HEK293 (cell line): ENCODE results near the gene BRD1.

Experiments
- CTCF ChIA-PET: fragments of 350-600 bp; formaldehyde crosslinking; extraction: SDS; loops from one replicate; lab custom pipeline; 2021; ENCODE audit warnings: antibody characterized with exemption; lab: Yijun Ruan, JAX
- POLR2A ChIA-PET: fragments of 300-600 bp; formaldehyde crosslinking; extraction: SDS; loops from one replicate; lab custom pipeline; 2020; ENCODE audit warnings: antibody characterized with exemption, inconsistent platforms; lab: Yijun Ruan, JAX
- H3K27ac ChIP-seq: fragments of 200-500 bp; sonication (Bioruptor generic); 2 replicates; pipeline ENCODE4 v1.5.1; 2014; ENCODE audit warnings: low read depth, low read length, control low read depth, inconsistent platforms; ENCODE audit errors: extremely low read depth
- H3K36me3 ChIP-seq, 2 experiments: fragments of 200-500 bp in 1 of 2; sonication (Bioruptor generic) in 1 of 2; 1 replicate in 1 of 2; 2 replicates in 1 of 2; pipeline ENCODE4 v1.5.1; 2014 to 2017; ENCODE audit warnings: inconsistent platforms in 2 of 2, low read length in 2 of 2; ENCODE audit not compliant: control insufficient read depth in 2 of 2, insufficient read depth in 1 of 2
- H3K4me1 ChIP-seq: fragments of 200-500 bp; sonication (Bioruptor generic); 2 replicates; pipeline ENCODE4 v1.5.1; 2014; ENCODE audit warnings: mild to moderate bottlenecking, low read length, inconsistent platforms; ENCODE audit not compliant: control insufficient read depth, insufficient read depth
- H3K4me3 ChIP-seq: 2 replicates; pipeline ENCODE4 v1.5.1; 2011; ENCODE audit warnings: low read depth, mild to moderate bottlenecking, control low read depth, low read length, moderate library complexity
- H3K9me3 ChIP-seq: fragments of 200-500 bp; sonication (Bioruptor generic); 2 replicates; pipeline ENCODE4 v1.5.1; 2014; ENCODE audit warnings: low read depth, low read length, inconsistent platforms; ENCODE audit not compliant: control insufficient read depth, insufficient read depth
- ATF2 ChIP-seq: fragments of 450-650 bp; formaldehyde crosslinking; IDR thresholded peaks from 2 replicates; pipeline ENCODE4 v1.5.1; 2016; ENCODE audit warnings: missing biosample characterization, missing genetic modification characterization, low read depth
- EGR2 ChIP-seq: fragments of 450-650 bp; formaldehyde crosslinking; IDR thresholded peaks from 2 replicates; pipeline ENCODE4 v1.5.1; 2016; ENCODE audit warnings: low read depth, missing biosample characterization, missing genetic modification characterization
- KLF7 ChIP-seq: fragments of 450-650 bp; formaldehyde crosslinking; IDR thresholded peaks from 2 replicates; pipeline ENCODE4 v1.5.1; 2016; ENCODE audit warnings: missing biosample characterization, missing genetic modification characterization, borderline replicate concordance
- SCRT1 ChIP-seq: fragments of 450-650 bp; formaldehyde crosslinking; IDR thresholded peaks from 2 replicates; pipeline ENCODE4 v1.5.1; 2016; ENCODE audit warnings: missing biosample characterization, missing genetic modification characterization, borderline replicate concordance
- ZBTB21 ChIP-seq: fragments of 450-650 bp; formaldehyde crosslinking; IDR thresholded peaks from 2 replicates; pipeline ENCODE4 v1.5.1; 2017; ENCODE audit warnings: missing biosample characterization, missing genetic modification characterization
- ZIC2 ChIP-seq: fragments of 450-650 bp; formaldehyde crosslinking; IDR thresholded peaks from 2 replicates; pipeline ENCODE4 v1.5.1; 2016; ENCODE audit warnings: missing biosample characterization, missing genetic modification characterization
- ZNF121 ChIP-seq: fragments of 450-650 bp; formaldehyde crosslinking; IDR thresholded peaks from 2 replicates; pipeline ENCODE4 v1.5.1; 2016; ENCODE audit warnings: missing biosample characterization, missing genetic modification characterization
- ZNF221 ChIP-seq: fragments of 450-650 bp; formaldehyde crosslinking; IDR thresholded peaks from 2 replicates; pipeline ENCODE4 v1.5.1; 2017; ENCODE audit warnings: missing biosample characterization, missing genetic modification characterization, borderline replicate concordance
- ZNF423 ChIP-seq: fragments of 450-650 bp; formaldehyde crosslinking; IDR thresholded peaks from 2 replicates; pipeline ENCODE4 v1.5.1; 2016; ENCODE audit warnings: missing biosample characterization, missing genetic modification characterization
- ZNF48 ChIP-seq: fragments of 450-650 bp; formaldehyde crosslinking; IDR thresholded peaks from 2 replicates; pipeline ENCODE4 v1.5.1; 2016; ENCODE audit warnings: missing biosample characterization, missing genetic modification characterization
- ZNF529 ChIP-seq: fragments of 450-650 bp; formaldehyde crosslinking; IDR thresholded peaks from 2 replicates; pipeline ENCODE4 v1.5.1; 2017; ENCODE audit warnings: missing genetic modification characterization, missing biosample characterization; ENCODE audit not compliant: insufficient replicate concordance
- ZNF544 ChIP-seq: fragments of 450-650 bp; formaldehyde crosslinking; IDR thresholded peaks from 2 replicates; pipeline ENCODE4 v1.5.0; 2017; ENCODE audit warnings: missing biosample characterization, missing genetic modification characterization
- ZNF585B ChIP-seq: fragments of 450-650 bp; formaldehyde crosslinking; IDR thresholded peaks from 2 replicates; pipeline ENCODE4 v1.5.1; 2016; ENCODE audit warnings: missing biosample characterization, missing genetic modification characterization
- ZNF596 ChIP-seq: fragments of 450-650 bp; IDR thresholded peaks from 2 replicates; pipeline ENCODE4 v1.5.0; 2018; ENCODE audit warnings: missing biosample characterization, mild to moderate bottlenecking, missing genetic modification characterization, moderate library complexity
- ZNF623 ChIP-seq: fragments of 450-650 bp; formaldehyde crosslinking; IDR thresholded peaks from 2 replicates; pipeline ENCODE4 v1.5.1; 2016; ENCODE audit warnings: missing biosample characterization, missing genetic modification characterization
- ZNF645 ChIP-seq: fragments of 450-650 bp; formaldehyde crosslinking; IDR thresholded peaks from 2 replicates; pipeline ENCODE4; 2016; ENCODE audit warnings: missing biosample characterization, missing genetic modification characterization
- ZNF707 ChIP-seq: fragments of 450-650 bp; formaldehyde crosslinking; IDR thresholded peaks from 2 replicates; pipeline ENCODE4 v1.5.1; 2016; ENCODE audit warnings: missing biosample characterization, missing genetic modification characterization
- ZNF747 ChIP-seq: fragments of 450-650 bp; formaldehyde crosslinking; IDR thresholded peaks from 2 replicates; pipeline ENCODE4 v1.5.1; 2016; ENCODE audit warnings: missing biosample characterization, missing genetic modification characterization
- ZNF776 ChIP-seq: fragments of 450-650 bp; formaldehyde crosslinking; IDR thresholded peaks from 2 replicates; pipeline ENCODE4 v1.5.0; 2017; ENCODE audit warnings: missing biosample characterization, missing genetic modification characterization, borderline replicate concordance
- ZNF792 ChIP-seq: fragments of 450-650 bp; formaldehyde crosslinking; IDR thresholded peaks from 2 replicates; pipeline ENCODE4 v1.5.1; 2016; ENCODE audit warnings: missing biosample characterization, missing genetic modification characterization
- ZSCAN30 ChIP-seq: fragments of 450-650 bp; IDR thresholded peaks from 2 replicates; pipeline ENCODE4 v1.5.1; 2018; ENCODE audit warnings: missing biosample characterization, mild to moderate bottlenecking, missing genetic modification characterization, moderate library complexity
- TF ChIP-seq, protein P1 (sequence below): fragments of 450-650 bp; formaldehyde crosslinking; IDR thresholded peaks from 2 replicates; pipeline ENCODE4 v1.5.1; 2016; ENCODE audit warnings: missing biosample characterization, missing genetic modification characterization, low read depth

Gene BRD1

GRCh38 chr22:49810363-49811019, 17.2 kb downstream of the BRD1 start:
- Histone ChIP-seq H3K27ac (no peak overlapping the region), H3K4me3 (no peak overlapping the region), H3K4me1 (peaks cover 8% of the 10 kb centered on the region), H3K36me3 (peaks cover 7 to 50% of the 10 kb centered on the region in 2 experiments; a peak in 2 of 3 replicates), H3K9me3 (no peaks in the 10 kb centered on the region)
- TF ChIP-seq ZNF776 (no peak), ZNF121 (no peak), ZNF792 (tag by site-specific recombination) (no peak), ZNF544 (no peak), ZNF623 (tag by site-specific recombination) (no peak), KLF7 (tag by site-specific recombination) (no peak), ZBTB21 (tag by site-specific recombination) (no peak), ZNF596 (no peak), ZNF48 (tag by site-specific recombination) (no peak), EGR2 (no peak), ZNF529 (tag by site-specific recombination) (no peak), ZIC2 (tag by site-specific recombination) (no peak), SCRT1 (tag by site-specific recombination) (no peak), ZNF747 (no peak), ZNF423 (tag by site-specific recombination) (no peak), ZNF707 (tag by site-specific recombination) (no peak), ZNF221 (tag by site-specific recombination) (no peak)
- ChIA-PET CTCF (interaction anchor here (0.6 to 1.8 kb wide), 2 partner anchors 77 to 154 kb away, joined by 3 to 4 read pairs; no protein-coding TSS in a partner anchor), POLR2A (no interaction called here)

- Histone ChIP-seq H3K4me3 (no peak overlapping the region), H3K9me3 (no peaks in the 10 kb centered on the region), H3K36me3 (peaks cover 3 to 55% of the 10 kb centered on the region in 2 experiments; a peak in 2 of 3 replicates), H3K4me1 (peaks cover 8% of the 10 kb centered on the region), H3K27ac (no peak overlapping the region)
- TF ChIP-seq ZSCAN30 (no peak), ATF2 (peak; percentile 61), ZNF221 (tag by site-specific recombination) (no peak), ZNF645 (tag by site-specific recombination) (no peak), ZNF585B (tag by site-specific recombination) (0 out of 2 replicates have a peak, but pooled peaks have one; percentile 9)
- TF ChIP-seq, protein P1, sequence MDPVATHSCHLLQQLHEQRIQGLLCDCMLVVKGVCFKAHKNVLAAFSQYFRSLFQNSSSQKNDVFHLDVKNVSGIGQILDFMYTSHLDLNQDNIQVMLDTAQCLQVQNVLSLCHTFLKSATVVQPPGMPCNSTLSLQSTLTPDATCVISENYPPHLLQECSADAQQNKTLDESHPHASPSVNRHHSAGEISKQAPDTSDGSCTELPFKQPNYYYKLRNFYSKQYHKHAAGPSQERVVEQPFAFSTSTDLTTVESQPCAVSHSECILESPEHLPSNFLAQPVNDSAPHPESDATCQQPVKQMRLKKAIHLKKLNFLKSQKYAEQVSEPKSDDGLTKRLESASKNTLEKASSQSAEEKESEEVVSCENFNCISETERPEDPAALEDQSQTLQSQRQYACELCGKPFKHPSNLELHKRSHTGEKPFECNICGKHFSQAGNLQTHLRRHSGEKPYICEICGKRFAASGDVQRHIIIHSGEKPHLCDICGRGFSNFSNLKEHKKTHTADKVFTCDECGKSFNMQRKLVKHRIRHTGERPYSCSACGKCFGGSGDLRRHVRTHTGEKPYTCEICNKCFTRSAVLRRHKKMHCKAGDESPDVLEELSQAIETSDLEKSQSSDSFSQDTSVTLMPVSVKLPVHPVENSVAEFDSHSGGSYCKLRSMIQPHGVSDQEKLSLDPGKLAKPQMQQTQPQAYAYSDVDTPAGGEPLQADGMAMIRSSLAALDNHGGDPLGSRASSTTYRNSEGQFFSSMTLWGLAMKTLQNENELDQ: no peak
- ChIA-PET POLR2A (no interaction called here), CTCF (no interaction called here)
Measured at GRCh38 chr22:49807780-49808708, 19.6 kb downstream of the BRD1 start.
